GM23338 (cell line): ENCODE data around the gene KRT32. TPM values are rescaled to one million over a fixed set of nuclear protein-coding genes. Genes with fewer than 3 reads are reported as not detected.
"Not testable (repeated sequence)": the region's sequence is repeated elsewhere in the genome, so short reads cannot be mapped to it uniquely, and the experiment has no call there.

Source experiments
- ATAC-seq: fragments of 200-7000 bp; cut with Tn5 transposase; 3 replicates; pipeline ENCODE4 v1.9.1; 2020
- DNase-seq: peaks from one replicate; pipeline ENCODE4 v3.0.0-alpha.2; 2015; ENCODE audit warnings: low spot score
- H2AFZ ChIP-seq: fragments of 200-600 bp; sonication (generic); 2 replicates; pipeline ENCODE4 v1.8.0; 2016; ENCODE audit warnings: antibody characterized with exemption, mild to moderate bottlenecking, moderate library complexity
- H3F3A ChIP-seq: fragments of 200-600 bp; sonication (generic); replicated peaks from 2 replicates; pipeline ENCODE4 v1.8.0; 2017; ENCODE audit warnings: antibody characterized with exemption, mixed run types, low read depth
- H3K27ac ChIP-seq: fragments of 200-600 bp; sonication (generic); 2 replicates; pipeline ENCODE4 v1.6.1; 2016; ENCODE audit warnings: low read depth
- H3K27me3 ChIP-seq: fragments of 200-600 bp; sonication (generic); 2 replicates; pipeline ENCODE4 v1.8.0; 2016; ENCODE audit warnings: mild to moderate bottlenecking, mixed run types, moderate library complexity; ENCODE audit not compliant: insufficient read depth
- H3K36me3 ChIP-seq: fragments of 200-600 bp; sonication (generic); 2 replicates; pipeline ENCODE4 v1.8.0; 2016; ENCODE audit warnings: mild to moderate bottlenecking; ENCODE audit not compliant: insufficient read depth
- H3K4me1 ChIP-seq: fragments of 200-600 bp; sonication (generic); 2 replicates; pipeline ENCODE4 v1.8.0; 2016; ENCODE audit warnings: mild to moderate bottlenecking, moderate library complexity; ENCODE audit not compliant: insufficient read depth
- H3K4me2 ChIP-seq: fragments of 200-600 bp; sonication (generic); 2 replicates; pipeline ENCODE4 v1.7.1; 2017; ENCODE audit warnings: mixed run types
- H3K4me3 ChIP-seq: fragments of 200-600 bp; sonication (generic); 2 replicates; pipeline ENCODE4 v1.6.1; 2016; ENCODE audit warnings: mixed run types
- H3K79me2 ChIP-seq: fragments of 200-600 bp; sonication (generic); replicated peaks from 2 replicates; pipeline ENCODE4 v1.8.0; 2017; ENCODE audit warnings: mild to moderate bottlenecking; ENCODE audit not compliant: insufficient read depth
- H3K9me2 ChIP-seq: fragments of 200-600 bp; sonication (generic); 2 replicates; pipeline ENCODE4 v1.8.0; 2017; ENCODE audit not compliant: insufficient read depth
- H4K20me1 ChIP-seq: fragments of 200-600 bp; sonication (generic); replicated peaks from 2 replicates; pipeline ENCODE4 v1.8.0; 2017; ENCODE audit warnings: mild to moderate bottlenecking; ENCODE audit not compliant: insufficient read depth
- H3K27ac Mint-ChIP-seq: 2 replicates; pipeline ENCODE4 v1.8.0; 2020; ENCODE audit warnings: inconsistent platforms, mild to moderate bottlenecking, moderate library complexity, mixed read lengths
- H3K27me3 Mint-ChIP-seq: 3 replicates; pipeline ENCODE4 v1.8.0; 2022; ENCODE audit warnings: low read depth, mild to moderate bottlenecking, moderate library complexity, mixed read lengths, inconsistent platforms; ENCODE audit not compliant: insufficient read depth, poor library complexity
- H3K36me3 Mint-ChIP-seq: 3 replicates; pipeline ENCODE4 v1.8.0; 2021; ENCODE audit warnings: low read depth, mild to moderate bottlenecking, inconsistent platforms, moderate library complexity, mixed read lengths
- H3K4me1 Mint-ChIP-seq: 3 replicates; pipeline ENCODE4 v1.8.0; 2020; ENCODE audit warnings: mild to moderate bottlenecking, inconsistent platforms, mixed read lengths
- H3K4me3 Mint-ChIP-seq: 3 replicates; pipeline ENCODE4 v1.8.0; 2021; ENCODE audit warnings: moderate library complexity, mild to moderate bottlenecking, inconsistent platforms, mixed read lengths
- H3K9me3 Mint-ChIP-seq: 3 replicates; pipeline ENCODE4 v1.8.0; 2020; ENCODE audit warnings: moderate library complexity, mild to moderate bottlenecking, inconsistent platforms, mixed read lengths
- CREB1 ChIP-seq: fragments of 250-450 bp; sonication (Bioruptor Pico); IDR thresholded peaks from 2 replicates; pipeline ENCODE4 v1.5.0; 2020; ENCODE audit warnings: low read depth, mild to moderate bottlenecking, moderate library complexity
- ETS1 ChIP-seq: IDR thresholded peaks from 2 replicates; pipeline ENCODE4 v1.6.1; 2016; ENCODE audit warnings: antibody characterized with exemption
- EZH2 ChIP-seq: fragments of 200-600 bp; sonication (generic); IDR thresholded peaks from one replicate; pipeline ENCODE4 v1.8.0; 2017; ENCODE audit warnings: antibody characterized with exemption, mild to moderate bottlenecking, low read depth; ENCODE audit not compliant: unreplicated experiment
- EZH2phosphoT487 ChIP-seq: fragments of 200-600 bp; sonication (generic); IDR thresholded peaks from one replicate; pipeline ENCODE4 v1.8.1; 2018; ENCODE audit warnings: antibody characterized with exemption; ENCODE audit not compliant: unreplicated experiment
- JUNB ChIP-seq: IDR thresholded peaks from one replicate; pipeline ENCODE4 v1.6.1; 2016; ENCODE audit warnings: antibody characterized with exemption; ENCODE audit not compliant: unreplicated experiment
- REST ChIP-seq: IDR thresholded peaks from one replicate; pipeline ENCODE4 v1.6.1; 2018; ENCODE audit warnings: antibody characterized with exemption; ENCODE audit not compliant: unreplicated experiment
- STAT1 ChIP-seq: IDR thresholded peaks from one replicate; pipeline ENCODE4 v1.6.1; 2016; ENCODE audit warnings: antibody characterized with exemption; ENCODE audit not compliant: unreplicated experiment
- ZNF114 ChIP-seq: fragments of 250-450 bp; sonication (Bioruptor Pico); IDR thresholded peaks from 2 replicates; pipeline ENCODE4 v1.5.0; 2020; ENCODE audit warnings: mild to moderate bottlenecking, moderate library complexity
- ZNF462 ChIP-seq: fragments of 250-450 bp; sonication (Bioruptor Pico); IDR thresholded peaks from 2 replicates; pipeline ENCODE4 v1.5.0; 2020; ENCODE audit warnings: mild to moderate bottlenecking, moderate library complexity
- polyA plus RNA-seq: library from polyadenylated mRNA; unstranded; fragments of >200 nt; fragmentation: Nextera tagmentation; extraction: Ambion mirVana; gene quantifications from 2 replicates; pipeline ENCODE4 v1.2.1, GENCODE V29; 2016
- total RNA-seq: library from RNA; depleted of rRNA; stranded (reverse); fragments of >200 nt; shearing (Covaris generic); gene quantifications from 2 replicates; pipeline ENCODE4 v1.2.3, GENCODE V29; 2014

Gene KRT32
- total and polyA plus RNA-seq, 2 experiments from 2014 or later = not detected

- TF ChIP-seq ZNF462 (CRISPR knock-in tag) = no peak
Observed at GRCh38 chr17:41424111-41424635, 43.0 kb downstream of the KRT32 start, which contains the start of gene KRT37 (continued).

- not testable (repeated sequence) for H2AFZ ChIP-seq, H3K9me2 ChIP-seq, H3K4me1 ChIP-seq, H3K9me3 Mint-ChIP-seq, H3F3A ChIP-seq, H3K27me3 Mint-ChIP-seq, H3K4me3 ChIP-seq, ATAC-seq, H3K36me3 ChIP-seq, H3K4me3 Mint-ChIP-seq, H3K4me2 ChIP-seq, H3K27me3 ChIP-seq, DNase-seq, H3K27ac Mint-ChIP-seq, H3K36me3 Mint-ChIP-seq, H4K20me1 ChIP-seq, H3K4me1 Mint-ChIP-seq, H3K27ac ChIP-seq, H3K79me2 ChIP-seq
Observed at GRCh38 chr17:41422586-41422985, 44.6 kb downstream of the KRT32 start.

- Histone ChIP-seq H3K79me2 (no peaks in the 10 kb centered on the region), H3K9me2 (peaks cover 4% of the 10 kb centered on the region; the same call in 1 of the 2 replicates), H3K4me2 (no peak overlapping the region), H3F3A (no peaks in the 10 kb centered on the region), H3K27me3 (no peaks in the 10 kb centered on the region), H3K36me3 (no peaks in the 10 kb centered on the region), H3K4me3 (no peak overlapping the region), H2AFZ (no peak overlapping the region), H3K27ac (no peak overlapping the region), H4K20me1 (no peaks in the 10 kb centered on the region), H3K4me1 (no peaks in the 10 kb centered on the region)
- Mint-ChIP-seq H3K4me3 (no peak overlapping the region), H3K27me3 (peaks cover 1% of the 10 kb centered on the region), H3K27ac (no peak overlapping the region), H3K9me3 (no peaks in the 10 kb centered on the region), H3K4me1 (peaks cover 8% of the 10 kb centered on the region), H3K36me3 (no peaks in the 10 kb centered on the region)
- no peak for ATAC-seq
- no peak for DNase-seq
- no peak for TF ChIP-seq EZH2
- no peak for TF ChIP-seq JUNB
- TF ChIP-seq EZH2phosphoT487 = no peak
- no peak for TF ChIP-seq STAT1
- no peak for TF ChIP-seq CREB1 (CRISPR knock-in tag)
- no peak for TF ChIP-seq REST
- no peak for TF ChIP-seq ZNF114 (CRISPR knock-in tag)
- no peak for TF ChIP-seq ETS1
Observed at GRCh38 chr17:41421617-41422016, 45.6 kb downstream of the KRT32 start.
